SK-N-SH (cell line): ENCODE results near the gene STAB1. TPM values are rescaled to one million over a fixed set of nuclear protein-coding genes. Genes with fewer than 3 reads are reported as not detected.
"Not testable (repeated sequence)": the region's sequence is repeated elsewhere in the genome, so short reads cannot be mapped to it uniquely, and the experiment has no call there.

Experiments used
- CTCF ChIA-PET: fragments of 300-600, 350-600 bp; formaldehyde crosslinking; extraction: SDS; loops from one replicate; lab custom pipeline; 2021; lab: Yijun Ruan, JAX
- POLR2A ChIA-PET: fragments of 350-600 bp; sonication (Branson Sonifier 250); formaldehyde crosslinking; extraction: SDS; loops from one replicate; lab custom pipeline; 2020; ENCODE audit warnings: antibody characterized with exemption, inconsistent platforms; lab: Yijun Ruan, JAX
- DNase-seq: peaks from one replicate; pipeline ENCODE4 v3.0.0; 2012
- H2AFZ ChIP-seq: fragments of 200-600 bp; sonication (generic); 2 replicates; pipeline ENCODE4 v1.8.1; 2016; ENCODE audit warnings: antibody characterized with exemption, mild to moderate bottlenecking, low read depth
- H3F3A ChIP-seq: fragments of 200-600 bp; sonication (generic); replicated peaks from 2 replicates; pipeline ENCODE3; 2016; ENCODE audit warnings: antibody characterized with exemption, mild to moderate bottlenecking; ENCODE audit not compliant: insufficient read depth
- H3K27ac ChIP-seq, 2 experiments: fragments of 200-500 bp in 1 of 2; fragments of 200-600 bp in 1 of 2; sonication (Bioruptor generic) in 1 of 2; sonication (generic), shearing (Covaris generic) in 1 of 2; 2 replicates each; pipeline versions ENCODE4 v1.5.1 to v1.6.1; 2014 to 2016; ENCODE audit warnings: low read depth in 2 of 2, inconsistent platforms in 1 of 2, low read length in 1 of 2, mild to moderate bottlenecking in 1 of 2, mixed read lengths in 1 of 2
- H3K27me3 ChIP-seq: fragments of 200-600 bp; sonication (generic), shearing (Covaris generic); 2 replicates; pipeline ENCODE4 v1.6.1; 2016; ENCODE audit warnings: mixed run types; ENCODE audit not compliant: insufficient read depth
- H3K36me3 ChIP-seq, 2 experiments: fragments of 200-500 bp in 1 of 2; fragments of 200-600 bp in 1 of 2; sonication (Bioruptor generic) in 1 of 2; sonication (generic) in 1 of 2; replicated peaks in 1 of 2; 2 replicates each; pipeline versions ENCODE3 to v1.5.1; 2014 to 2016; ENCODE audit warnings: low read length in 1 of 2, mild to moderate bottlenecking in 1 of 2; ENCODE audit not compliant: insufficient read depth in 2 of 2, control insufficient read depth in 1 of 2
- H3K4me1 ChIP-seq, 2 experiments: fragments of 200-500 bp in 1 of 2; fragments of 200-600 bp in 1 of 2; sonication (Bioruptor generic) in 1 of 2; sonication (generic), shearing (Covaris generic) in 1 of 2; 2 replicates each; pipeline versions ENCODE4 v1.5.1 to v1.6.1; 2014 to 2016; ENCODE audit warnings: low read depth in 1 of 2, low read length in 1 of 2, mixed run types in 1 of 2; ENCODE audit not compliant: insufficient read depth in 2 of 2, control insufficient read depth in 1 of 2
- H3K4me2 ChIP-seq: fragments of 200-600 bp; sonication (generic), shearing (Covaris generic); 2 replicates; pipeline ENCODE4 v1.6.1; 2017; ENCODE audit warnings: mixed run types
- H3K4me3 ChIP-seq, 2 experiments: fragments of 200-500 bp in 1 of 2; fragments of 200-600 bp in 1 of 2; sonication (Bioruptor generic) in 1 of 2; sonication (generic), shearing (Covaris generic) in 1 of 2; 2 replicates each; pipeline versions ENCODE4 v1.5.1 to v1.8.1; 2014 to 2016; ENCODE audit warnings: low read depth in 2 of 2, inconsistent platforms in 1 of 2, low read length in 1 of 2, mild to moderate bottlenecking in 1 of 2, mixed read lengths in 1 of 2, moderate library complexity in 1 of 2
- H3K79me2 ChIP-seq: fragments of 200-600 bp; sonication (generic); 2 replicates; pipeline ENCODE4 v1.8.1; 2017; ENCODE audit warnings: mild to moderate bottlenecking; ENCODE audit not compliant: insufficient read depth
- H3K9ac ChIP-seq: fragments of 200-600 bp; sonication (generic); 2 replicates; pipeline ENCODE4 v1.6.1; 2017; ENCODE audit warnings: mixed run types
- H3K9me2 ChIP-seq: fragments of 200-600 bp; sonication (generic); 2 replicates; pipeline ENCODE4 v1.6.1; 2017; ENCODE audit warnings: mixed run types
- H3K9me3 ChIP-seq: fragments of 200-600 bp; sonication (generic); 2 replicates; pipeline ENCODE4 v1.6.1; 2017; ENCODE audit warnings: mixed run types, mild to moderate bottlenecking, moderate library complexity
- H4K20me1 ChIP-seq: fragments of 200-600 bp; sonication (generic); 2 replicates; pipeline ENCODE4 v1.6.1; 2017; ENCODE audit warnings: mild to moderate bottlenecking, mixed run types; ENCODE audit not compliant: insufficient read depth
- ELF1 ChIP-seq: IDR thresholded peaks from 2 replicates; pipeline ENCODE4 v1.4.0; 2012
- GABPA ChIP-seq: IDR thresholded peaks from 2 replicates; pipeline ENCODE4 v1.4.0; 2012; ENCODE audit warnings: low read depth, mild to moderate bottlenecking
- NFIC ChIP-seq: IDR thresholded peaks from 2 replicates; pipeline ENCODE4 v1.4.0; 2012; ENCODE audit warnings: borderline replicate concordance
- NRF1 ChIP-seq: IDR thresholded peaks from 2 replicates; pipeline ENCODE4 v1.6.1; 2012; ENCODE audit warnings: low read depth, mild to moderate bottlenecking, low read length
- RFX5 ChIP-seq: IDR thresholded peaks from 2 replicates; pipeline ENCODE4 v1.6.1; 2012; ENCODE audit warnings: mild to moderate bottlenecking, improper control_type of control experiment, low read length
- RXRA ChIP-seq: IDR thresholded peaks from 2 replicates; pipeline ENCODE4 v1.4.0; 2012; ENCODE audit warnings: low read depth, mild to moderate bottlenecking, borderline replicate concordance
- SMC3 ChIP-seq: IDR thresholded peaks from 2 replicates; pipeline ENCODE4 v1.6.1; 2012; ENCODE audit warnings: low read depth, low read length, improper control_type of control experiment
- TCF12 ChIP-seq: IDR thresholded peaks from 2 replicates; pipeline ENCODE4 v1.4.0; 2012
- YY1 ChIP-seq: IDR thresholded peaks from 2 replicates; pipeline ENCODE4 v1.4.0; 2012; ENCODE audit warnings: low read depth, mild to moderate bottlenecking
- WGBS: methylation state at CpG from one replicate; pipeline ENCODE4 v1.1.6; 2017; ENCODE audit warnings: low lambda C conversion rate; 5-methylcytosine and 5-hydroxymethylcytosine counted together
- polyA plus RNA-seq, 3 experiments: library from polyadenylated mRNA; depleted of rRNA; stranded (reverse); fragments of >200 nt; gene quantifications; 2 replicates each; pipeline ENCODE4 v1.2.3, GENCODE V29; 2012
- TF ChIP-seq, protein P1 (sequence below): IDR thresholded peaks from 2 replicates; pipeline ENCODE4 v1.6.1; 2012; ENCODE audit warnings: mild to moderate bottlenecking, low read depth, low read length, moderate library complexity
- TF ChIP-seq, protein P2 (sequence below): fragments of 150-350 bp; IDR thresholded peaks from 2 replicates; pipeline ENCODE4 v1.6.1; 2016; ENCODE audit warnings: mild to moderate bottlenecking, low read depth, low read length
- TF ChIP-seq, protein P3 (sequence below): fragments of 200-600 bp; sonication (generic); IDR thresholded peaks from 2 replicates; pipeline ENCODE4 v1.6.1; 2017; ENCODE audit warnings: antibody characterized with exemption, mild to moderate bottlenecking, moderate library complexity

The STAB1 gene
- polyA plus RNA-seq, 1 of the 3 experiments (the other 2 are of a cell fraction), result 0.05 TPM

GRCh38 chr3:52525680-52526561, 30.8 kb downstream of the STAB1 start:
- peak; percentile 23 for DNase-seq
- Histone ChIP-seq H3K4me3 (no peak overlapping the region), H4K20me1 (peaks cover 15% of the 10 kb centered on the region)
- POLR2A ChIA-PET, result interaction anchor here (0.8 kb wide), 2 partner anchors 7 to 37 kb away, joined by 3 to 5 read pairs; no protein-coding TSS in a partner anchor
- TF ChIP-seq NRF1, result no peak
- no peak for TF ChIP-seq NFIC
- TF ChIP-seq, protein P1, sequence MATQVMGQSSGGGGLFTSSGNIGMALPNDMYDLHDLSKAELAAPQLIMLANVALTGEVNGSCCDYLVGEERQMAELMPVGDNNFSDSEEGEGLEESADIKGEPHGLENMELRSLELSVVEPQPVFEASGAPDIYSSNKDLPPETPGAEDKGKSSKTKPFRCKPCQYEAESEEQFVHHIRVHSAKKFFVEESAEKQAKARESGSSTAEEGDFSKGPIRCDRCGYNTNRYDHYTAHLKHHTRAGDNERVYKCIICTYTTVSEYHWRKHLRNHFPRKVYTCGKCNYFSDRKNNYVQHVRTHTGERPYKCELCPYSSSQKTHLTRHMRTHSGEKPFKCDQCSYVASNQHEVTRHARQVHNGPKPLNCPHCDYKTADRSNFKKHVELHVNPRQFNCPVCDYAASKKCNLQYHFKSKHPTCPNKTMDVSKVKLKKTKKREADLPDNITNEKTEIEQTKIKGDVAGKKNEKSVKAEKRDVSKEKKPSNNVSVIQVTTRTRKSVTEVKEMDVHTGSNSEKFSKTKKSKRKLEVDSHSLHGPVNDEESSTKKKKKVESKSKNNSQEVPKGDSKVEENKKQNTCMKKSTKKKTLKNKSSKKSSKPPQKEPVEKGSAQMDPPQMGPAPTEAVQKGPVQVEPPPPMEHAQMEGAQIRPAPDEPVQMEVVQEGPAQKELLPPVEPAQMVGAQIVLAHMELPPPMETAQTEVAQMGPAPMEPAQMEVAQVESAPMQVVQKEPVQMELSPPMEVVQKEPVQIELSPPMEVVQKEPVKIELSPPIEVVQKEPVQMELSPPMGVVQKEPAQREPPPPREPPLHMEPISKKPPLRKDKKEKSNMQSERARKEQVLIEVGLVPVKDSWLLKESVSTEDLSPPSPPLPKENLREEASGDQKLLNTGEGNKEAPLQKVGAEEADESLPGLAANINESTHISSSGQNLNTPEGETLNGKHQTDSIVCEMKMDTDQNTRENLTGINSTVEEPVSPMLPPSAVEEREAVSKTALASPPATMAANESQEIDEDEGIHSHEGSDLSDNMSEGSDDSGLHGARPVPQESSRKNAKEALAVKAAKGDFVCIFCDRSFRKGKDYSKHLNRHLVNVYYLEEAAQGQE, result no peak
- TF ChIP-seq ELF1, result no peak
- TF ChIP-seq RXRA, result no peak
- TF ChIP-seq, protein P2, sequence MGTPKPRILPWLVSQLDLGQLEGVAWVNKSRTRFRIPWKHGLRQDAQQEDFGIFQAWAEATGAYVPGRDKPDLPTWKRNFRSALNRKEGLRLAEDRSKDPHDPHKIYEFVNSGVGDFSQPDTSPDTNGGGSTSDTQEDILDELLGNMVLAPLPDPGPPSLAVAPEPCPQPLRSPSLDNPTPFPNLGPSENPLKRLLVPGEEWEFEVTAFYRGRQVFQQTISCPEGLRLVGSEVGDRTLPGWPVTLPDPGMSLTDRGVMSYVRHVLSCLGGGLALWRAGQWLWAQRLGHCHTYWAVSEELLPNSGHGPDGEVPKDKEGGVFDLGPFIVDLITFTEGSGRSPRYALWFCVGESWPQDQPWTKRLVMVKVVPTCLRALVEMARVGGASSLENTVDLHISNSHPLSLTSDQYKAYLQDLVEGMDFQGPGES, result no peak
- TF ChIP-seq, protein P3, sequence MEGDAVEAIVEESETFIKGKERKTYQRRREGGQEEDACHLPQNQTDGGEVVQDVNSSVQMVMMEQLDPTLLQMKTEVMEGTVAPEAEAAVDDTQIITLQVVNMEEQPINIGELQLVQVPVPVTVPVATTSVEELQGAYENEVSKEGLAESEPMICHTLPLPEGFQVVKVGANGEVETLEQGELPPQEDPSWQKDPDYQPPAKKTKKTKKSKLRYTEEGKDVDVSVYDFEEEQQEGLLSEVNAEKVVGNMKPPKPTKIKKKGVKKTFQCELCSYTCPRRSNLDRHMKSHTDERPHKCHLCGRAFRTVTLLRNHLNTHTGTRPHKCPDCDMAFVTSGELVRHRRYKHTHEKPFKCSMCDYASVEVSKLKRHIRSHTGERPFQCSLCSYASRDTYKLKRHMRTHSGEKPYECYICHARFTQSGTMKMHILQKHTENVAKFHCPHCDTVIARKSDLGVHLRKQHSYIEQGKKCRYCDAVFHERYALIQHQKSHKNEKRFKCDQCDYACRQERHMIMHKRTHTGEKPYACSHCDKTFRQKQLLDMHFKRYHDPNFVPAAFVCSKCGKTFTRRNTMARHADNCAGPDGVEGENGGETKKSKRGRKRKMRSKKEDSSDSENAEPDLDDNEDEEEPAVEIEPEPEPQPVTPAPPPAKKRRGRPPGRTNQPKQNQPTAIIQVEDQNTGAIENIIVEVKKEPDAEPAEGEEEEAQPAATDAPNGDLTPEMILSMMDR, result no peak
- TF ChIP-seq YY1, result no peak
- TF ChIP-seq TCF12, result no peak
- TF ChIP-seq RFX5, result no peak
- no peak for TF ChIP-seq SMC3
- no peak for TF ChIP-seq GABPA
- TF ChIP-seq, all 33 proteins: peak for 0
- H3K4me1 ChIP-seq, result peaks cover 13 to 65% of the 10 kb centered on the region in 2 experiments; a peak in 3 of 4 replicates
- H3K79me2 ChIP-seq, result peaks cover 20% of the 10 kb centered on the region
- 87% methylated on average over 9 of the region's 9 CpGs for WGBS
- no peak overlapping the region for H3K9ac ChIP-seq
- CTCF ChIA-PET, result interaction anchor here (0.8 to 2.9 kb wide), 4 partner anchors 10 to 54 kb away, joined by 4 to 13 read pairs (median 5); partner anchors contain the start of gene UQCC5
- no peak overlapping the region for H3K4me2 ChIP-seq
- H3K36me3 ChIP-seq, result peaks cover 19 to 50% of the 10 kb centered on the region in 2 experiments
- peak overlapping the region in 1 of 2 experiments; percentile 58; a peak in 2 of 4 replicates for H3K27ac ChIP-seq
- no peaks in the 10 kb centered on the region for H3K27me3 ChIP-seq
- no peaks in the 10 kb centered on the region for H3K9me3 ChIP-seq
- no peak overlapping the region for H2AFZ ChIP-seq
- no peaks in the 10 kb centered on the region for H3K9me2 ChIP-seq
- no peaks in the 10 kb centered on the region for H3F3A ChIP-seq

- H2AFZ ChIP-seq, H3K9ac ChIP-seq, H3K4me3 ChIP-seq, H3K27me3 ChIP-seq, H3F3A ChIP-seq, H3K4me2 ChIP-seq, H3K27ac ChIP-seq, DNase-seq, H3K9me3 ChIP-seq, H3K9me2 ChIP-seq: not testable (repeated sequence)
- peaks cover 22% of the 10 kb centered on the region for H4K20me1 ChIP-seq
- ChIA-PET CTCF (interaction anchor here (0.8 to 2.9 kb wide), 4 partner anchors 10 to 55 kb away, joined by 4 to 13 read pairs (median 5); partner anchors contain the start of gene UQCC5), POLR2A (interaction anchor here (0.6 to 0.8 kb wide), 3 partner anchors 8 to 179 kb away, joined by 3 to 5 read pairs (median 3); partner anchors contain the start of gene GLT8D1)
- H3K4me1 ChIP-seq, result peaks cover 19 to 72% of the 10 kb centered on the region in 2 experiments
- H3K79me2 ChIP-seq, result peaks cover 27% of the 10 kb centered on the region
- H3K36me3 ChIP-seq, result peaks cover 19 to 50% of the 10 kb centered on the region in 2 experiments
- 98% methylated on average over 5 of the region's 5 CpGs for WGBS
Measured at GRCh38 chr3:52526671-52527038, 31.5 kb downstream of the STAB1 start.
